GM19351 (cell line): ENCODE measurements around the gene TBC1D16.

Experiments
- ATAC-seq: cut with Tn5 transposase; IDR thresholded peaks from one replicate; pipeline ENCODE4 v1.9.1; 2021; ENCODE audit warnings: mild to moderate bottlenecking, moderate library complexity; ENCODE audit not compliant: unreplicated experiment

Gene TBC1D16

GRCh38 chr17:79919164-79919585, 116.5 kb downstream of the TBC1D16 start:
- ATAC-seq = no peak

GRCh38 chr17:79918581-79919163, 117.0 kb downstream of the TBC1D16 start:
- no peak for ATAC-seq

GRCh38 chr17:79917902-79918484, 117.7 kb downstream of the TBC1D16 start:
- no peak for ATAC-seq

GRCh38 chr17:79916991-79917901, 118.4 kb downstream of the TBC1D16 start:
- ATAC-seq = no peak

- no peak for ATAC-seq
These were observed 119.2 kb downstream of the TBC1D16 start for GRCh38 chr17:79916506-79916905.

GRCh38 chr17:79915850-79916430, 119.7 kb downstream of the TBC1D16 start:
- ATAC-seq = no peak

GRCh38 chr17:79914813-79915740, 120.6 kb downstream of the TBC1D16 start:
- ATAC-seq = no peak

- ATAC-seq = no peak
These were observed 121.5 kb downstream of the TBC1D16 start for GRCh38 chr17:79913896-79914812.

GRCh38 chr17:79913451-79913850, 122.2 kb downstream of the TBC1D16 start:
- ATAC-seq = no peak

- no peak for ATAC-seq
These were observed 122.9 kb downstream of the TBC1D16 start for GRCh38 chr17:79912552-79913330.

- ATAC-seq = no peak
These were observed 124.0 kb downstream of the TBC1D16 start for GRCh38 chr17:79911430-79912399.

- no peak for ATAC-seq
These were observed 124.7 kb downstream of the TBC1D16 start for GRCh38 chr17:79910985-79911361.

- no peak for ATAC-seq
These were observed 126.6 kb downstream of the TBC1D16 start for GRCh38 chr17:79909121-79909520.

- no peak for ATAC-seq
These were observed 127.8 kb downstream of the TBC1D16 start for GRCh38 chr17:79907850-79908249.

- no peak for ATAC-seq
These were observed 128.4 kb downstream of the TBC1D16 start for GRCh38 chr17:79907217-79907715.

GRCh38 chr17:79905832-79906231, 129.8 kb downstream of the TBC1D16 start:
- ATAC-seq = no peak

- ATAC-seq = no peak
These were observed 130.8 kb downstream of the TBC1D16 start for GRCh38 chr17:79904865-79905264.
